ENCODE data around the gene SVOPL.

Gene SVOPL

DNA sequence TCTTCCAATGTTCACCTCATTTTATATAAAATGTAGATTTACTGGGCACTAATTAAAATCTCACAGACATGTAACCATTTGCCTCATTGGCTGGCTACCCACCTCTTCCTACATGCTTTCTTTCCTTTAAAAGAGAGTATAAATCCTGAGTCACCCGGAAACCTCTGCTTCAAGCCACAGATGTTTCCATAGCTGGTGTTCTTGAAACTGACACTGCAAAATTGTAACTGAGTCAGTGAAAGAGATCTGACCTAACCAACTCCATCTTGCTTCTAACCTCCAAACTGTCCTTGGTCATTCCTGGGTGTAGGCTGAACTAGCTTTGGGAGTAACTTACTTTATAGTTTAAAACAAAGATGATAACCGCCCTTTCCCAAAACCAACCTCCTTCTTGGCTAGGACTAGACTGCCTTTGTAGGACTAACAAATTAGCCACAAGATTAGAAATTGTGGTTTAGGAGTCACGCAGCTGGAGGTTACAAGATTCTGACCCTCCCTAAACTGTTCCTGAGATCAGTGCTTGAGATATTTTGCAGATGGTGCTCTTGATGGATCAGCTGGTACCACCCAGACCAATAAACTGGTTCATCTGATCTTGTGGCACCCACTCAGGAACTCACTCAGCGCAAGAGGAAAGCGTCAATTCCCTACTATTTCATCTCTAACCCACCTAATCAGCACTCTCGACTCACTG lies 33.5 kb downstream of the SVOPL start:
- H3K9me3 ChIP-seq (replicated peaks; ENCODE audit: insufficient read depth, low read length), result no peaks in the 10 kb centered on the region
- no peaks in the 10 kb centered on the region for H3K9me2 ChIP-seq (replicated peaks; ENCODE audit: insufficient read depth, low read length)
- H3K79me2 ChIP-seq (ENCODE audit: low read length), result no peaks in the 10 kb centered on the region
- H3K4me3 ChIP-seq (ENCODE audit: low read length), result no peak overlapping the region
- H3K4me2 ChIP-seq (ENCODE audit: low read depth, low read length), result no peak overlapping the region
- no peak overlapping the region for H3K9ac ChIP-seq (ENCODE audit: low read length)
- H3K36me3 ChIP-seq (replicated peaks; ENCODE audit: insufficient read depth, low read length), result no peaks in the 10 kb centered on the region
- no peak for TF ChIP-seq EZH2 (optimal IDR thresholded peaks at IDR 0.05; ENCODE audit: low read depth, low read length)
- no peak for DNase-seq
- no peaks in the 10 kb centered on the region for H3F3A ChIP-seq (ENCODE audit: insufficient read depth, low read length)
- no peak overlapping the region for H2AFZ ChIP-seq (ENCODE audit: low read length)
- no peak overlapping the region for H3K27ac ChIP-seq (ENCODE audit: low read length)
- no peaks in the 10 kb centered on the region for H3K27me3 ChIP-seq (replicated peaks; ENCODE audit: insufficient read depth, low read length)
- H4K20me1 ChIP-seq (ENCODE audit: insufficient read depth, low read length), result no peaks in the 10 kb centered on the region
- no peaks in the 10 kb centered on the region for H3K4me1 ChIP-seq (ENCODE audit: low read length)

GRCh38 chr7:138666385-138666784 lies 34.8 kb downstream of the SVOPL start:
- Histone ChIP-seq H3K4me1 (ENCODE audit: low read length) (no peaks in the 10 kb centered on the region), H3K9me2 (replicated peaks; ENCODE audit: insufficient read depth, low read length) (no peaks in the 10 kb centered on the region), H3K4me3 (ENCODE audit: low read length) (no peak overlapping the region), H3K79me2 (ENCODE audit: low read length) (no peaks in the 10 kb centered on the region), H3K36me3 (replicated peaks; ENCODE audit: insufficient read depth, low read length) (no peaks in the 10 kb centered on the region), H3F3A (ENCODE audit: insufficient read depth, low read length) (no peaks in the 10 kb centered on the region), H2AFZ (ENCODE audit: low read length) (no peak overlapping the region), H3K27me3 (replicated peaks; ENCODE audit: insufficient read depth, low read length) (no peaks in the 10 kb centered on the region), H4K20me1 (ENCODE audit: insufficient read depth, low read length) (no peaks in the 10 kb centered on the region), H3K9me3 (replicated peaks; ENCODE audit: insufficient read depth, low read length) (no peaks in the 10 kb centered on the region), H3K4me2 (ENCODE audit: low read depth, low read length) (no peak overlapping the region), H3K9ac (ENCODE audit: low read length) (no peak overlapping the region), H3K27ac (ENCODE audit: low read length) (no peak overlapping the region)
- TF ChIP-seq EZH2 (optimal IDR thresholded peaks at IDR 0.05; ENCODE audit: low read depth, low read length) (no peak), CTCF (IDR thresholded peaks at IDR 0.05; ENCODE audit: low read length) (no peak), EZH2phosphoT487 (IDR thresholded peaks at IDR 0.05; ENCODE audit: low read length) (no peak)
- no peak for DNase-seq

- Histone ChIP-seq H3K27me3 (replicated peaks; ENCODE audit: insufficient read depth, low read length) (no peaks in the 10 kb centered on the region), H3K27ac (ENCODE audit: low read length) (no peak overlapping the region), H3K9me2 (replicated peaks; ENCODE audit: insufficient read depth, low read length) (no peaks in the 10 kb centered on the region), H3K4me1 (ENCODE audit: low read length) (no peaks in the 10 kb centered on the region), H4K20me1 (ENCODE audit: insufficient read depth, low read length) (no peaks in the 10 kb centered on the region), H3K9ac (ENCODE audit: low read length) (no peak overlapping the region), H3K4me2 (ENCODE audit: low read depth, low read length) (no peak overlapping the region), H2AFZ (ENCODE audit: low read length) (no peak overlapping the region), H3K36me3 (replicated peaks; ENCODE audit: insufficient read depth, low read length) (no peaks in the 10 kb centered on the region), H3K9me3 (replicated peaks; ENCODE audit: insufficient read depth, low read length) (no peaks in the 10 kb centered on the region), H3K79me2 (ENCODE audit: low read length) (no peaks in the 10 kb centered on the region), H3F3A (ENCODE audit: insufficient read depth, low read length) (no peaks in the 10 kb centered on the region), H3K4me3 (ENCODE audit: low read length) (no peak overlapping the region)
- TF ChIP-seq EZH2phosphoT487 (IDR thresholded peaks at IDR 0.05; ENCODE audit: low read length) (no peak), CTCF (IDR thresholded peaks at IDR 0.05; ENCODE audit: low read length) (no peak), EZH2 (optimal IDR thresholded peaks at IDR 0.05; ENCODE audit: low read depth, low read length) (no peak)
- no peak for DNase-seq
These were observed 35.5 kb downstream of the SVOPL start for GRCh38 chr7:138665669-138666140.

DNA sequence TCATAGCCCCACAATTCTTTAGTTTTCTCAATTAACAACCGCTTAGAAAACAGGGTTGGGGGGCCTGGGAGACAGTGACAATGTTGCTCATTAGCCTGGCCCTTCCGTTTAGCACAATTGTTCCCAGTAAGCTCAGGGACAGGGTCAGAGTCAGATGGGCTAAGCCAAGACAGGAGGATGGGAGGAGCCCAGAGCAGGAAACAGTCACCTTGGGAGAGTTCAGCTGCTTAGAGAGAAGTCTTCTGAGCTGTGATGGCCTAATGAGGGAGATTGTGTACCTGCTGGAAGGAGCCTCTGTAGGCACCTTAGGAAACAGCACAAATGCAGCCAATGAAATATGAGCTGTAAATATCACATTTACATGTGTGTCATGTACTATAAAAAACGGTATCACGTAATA lies 35.9 kb downstream of the SVOPL start:
- no peak overlapping the region for H2AFZ ChIP-seq (ENCODE audit: low read length)
- no peaks in the 10 kb centered on the region for H3F3A ChIP-seq (ENCODE audit: insufficient read depth, low read length)
- DNase-seq, result no peak
- H3K27me3 ChIP-seq (replicated peaks; ENCODE audit: insufficient read depth, low read length), result no peaks in the 10 kb centered on the region
- no peaks in the 10 kb centered on the region for H3K4me1 ChIP-seq (ENCODE audit: low read length)
- H3K9me2 ChIP-seq (replicated peaks; ENCODE audit: insufficient read depth, low read length), result no peaks in the 10 kb centered on the region
- no peak overlapping the region for H3K4me3 ChIP-seq (ENCODE audit: low read length)
- TF ChIP-seq EZH2 (optimal IDR thresholded peaks at IDR 0.05; ENCODE audit: low read depth, low read length) (no peak), EZH2phosphoT487 (IDR thresholded peaks at IDR 0.05; ENCODE audit: low read length) (no peak)
- H3K27ac ChIP-seq (ENCODE audit: low read length), result no peak overlapping the region
- H3K4me2 ChIP-seq (ENCODE audit: low read depth, low read length), result no peak overlapping the region
- no peaks in the 10 kb centered on the region for H3K79me2 ChIP-seq (ENCODE audit: low read length)
- H3K9me3 ChIP-seq (replicated peaks; ENCODE audit: insufficient read depth, low read length), result no peaks in the 10 kb centered on the region
- no peak overlapping the region for H3K9ac ChIP-seq (ENCODE audit: low read length)
- H3K36me3 ChIP-seq (replicated peaks; ENCODE audit: insufficient read depth, low read length), result no peaks in the 10 kb centered on the region
- no peaks in the 10 kb centered on the region for H4K20me1 ChIP-seq (ENCODE audit: insufficient read depth, low read length)

All from MM.1S (cell line).